ENCODE results near the gene PHF21B.

Gene PHF21B

GRCh38 chr22:44955102-44955501 is 54.7 kb downstream of the PHF21B start:
- DNase-seq: no peak

- no peak for DNase-seq
These were observed 55.7 kb downstream of the PHF21B start for GRCh38 chr22:44954149-44954548.

DNA sequence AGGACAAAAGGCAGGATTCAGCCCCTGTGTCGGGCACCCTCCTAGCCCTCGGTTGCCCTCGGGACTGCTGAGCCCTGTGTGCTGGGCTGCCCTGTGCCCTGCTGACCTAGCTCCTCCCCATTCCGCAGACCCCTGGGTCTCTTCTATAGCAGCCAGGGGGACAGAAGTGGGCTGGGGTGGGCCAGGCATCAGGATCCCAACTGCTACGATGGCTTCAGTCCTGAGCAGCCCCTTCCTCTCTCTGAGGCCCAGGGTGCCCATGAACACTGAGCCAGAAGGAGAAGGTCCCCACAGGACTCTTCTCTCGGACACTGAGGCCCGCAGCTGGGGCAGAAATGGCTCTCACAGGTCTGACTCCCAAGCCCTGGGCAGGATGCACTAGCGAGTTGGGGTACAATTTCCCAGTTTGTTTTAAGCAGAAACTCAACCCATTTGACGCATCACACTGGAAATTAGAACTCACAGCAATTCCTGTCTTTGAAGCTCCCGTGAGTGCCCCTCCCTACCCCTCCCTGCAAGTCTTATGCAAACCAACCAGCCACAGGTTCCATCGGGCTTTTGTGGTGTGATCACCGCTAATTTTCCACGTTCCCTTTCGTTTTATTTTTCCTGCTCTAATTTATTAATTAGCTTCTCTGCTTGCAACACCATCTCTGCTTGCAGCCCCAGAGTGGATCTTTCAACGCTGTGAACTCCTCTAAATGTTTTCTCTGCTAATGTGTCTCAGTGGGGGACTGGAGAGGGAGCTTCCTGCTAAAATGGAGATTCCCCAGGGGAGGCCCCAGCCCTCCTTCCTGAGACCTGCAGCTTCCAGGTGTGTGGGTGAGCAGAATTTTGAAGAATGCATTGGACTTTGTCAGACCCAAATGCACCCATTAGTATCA is 56.7 kb downstream of the PHF21B start:
- DNase-seq: no peak

GRCh38 chr22:44951510-44951816 is 58.3 kb downstream of the PHF21B start:
- no peak for DNase-seq

GRCh38 chr22:44950806-44951509 is 58.8 kb downstream of the PHF21B start:
- DNase-seq: no peak

- DNase-seq: no peak
These were observed 62.0 kb downstream of the PHF21B start for GRCh38 chr22:44947846-44948245.

GRCh38 chr22:44947049-44947448 is 62.8 kb downstream of the PHF21B start:
- DNase-seq: no peak

DNA sequence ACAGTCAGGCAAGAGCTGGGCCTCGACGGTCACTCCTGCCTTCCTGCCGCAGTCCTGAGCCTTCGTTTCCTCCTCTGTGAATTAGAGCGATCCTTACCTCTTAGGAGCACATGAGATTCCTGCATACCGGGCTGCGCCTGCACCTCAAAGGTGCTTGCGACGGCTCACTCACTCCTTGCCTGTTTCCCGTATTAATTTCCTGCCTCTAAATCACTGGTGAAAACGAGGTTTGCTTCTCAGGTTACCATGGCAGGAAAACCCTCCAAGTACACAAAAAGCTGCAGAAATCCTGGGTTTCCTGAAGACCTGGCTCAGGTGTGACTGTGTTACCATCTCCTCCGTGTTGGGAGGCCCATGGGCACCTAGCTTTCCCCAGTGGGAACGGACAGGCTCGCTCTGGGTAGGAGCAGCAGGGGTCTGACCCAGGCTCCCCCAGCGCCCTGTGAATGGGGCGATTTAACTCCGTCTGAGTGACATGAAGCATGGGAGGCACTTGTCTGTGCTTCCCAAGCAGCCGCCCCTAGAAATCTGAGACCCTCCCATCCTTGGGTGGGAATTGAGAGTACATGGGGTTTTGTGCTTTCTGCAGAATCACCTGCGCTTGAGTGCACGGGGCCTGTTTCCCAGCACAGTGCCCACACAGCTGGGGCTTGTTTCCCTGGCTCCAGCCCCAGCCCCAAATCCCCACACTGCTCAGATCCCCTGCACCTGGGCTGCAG is 64.8 kb downstream of the PHF21B start:
- no peak for DNase-seq

- no peak for DNase-seq
These were observed 66.0 kb downstream of the PHF21B start for GRCh38 chr22:44943701-44944324.

DNA sequence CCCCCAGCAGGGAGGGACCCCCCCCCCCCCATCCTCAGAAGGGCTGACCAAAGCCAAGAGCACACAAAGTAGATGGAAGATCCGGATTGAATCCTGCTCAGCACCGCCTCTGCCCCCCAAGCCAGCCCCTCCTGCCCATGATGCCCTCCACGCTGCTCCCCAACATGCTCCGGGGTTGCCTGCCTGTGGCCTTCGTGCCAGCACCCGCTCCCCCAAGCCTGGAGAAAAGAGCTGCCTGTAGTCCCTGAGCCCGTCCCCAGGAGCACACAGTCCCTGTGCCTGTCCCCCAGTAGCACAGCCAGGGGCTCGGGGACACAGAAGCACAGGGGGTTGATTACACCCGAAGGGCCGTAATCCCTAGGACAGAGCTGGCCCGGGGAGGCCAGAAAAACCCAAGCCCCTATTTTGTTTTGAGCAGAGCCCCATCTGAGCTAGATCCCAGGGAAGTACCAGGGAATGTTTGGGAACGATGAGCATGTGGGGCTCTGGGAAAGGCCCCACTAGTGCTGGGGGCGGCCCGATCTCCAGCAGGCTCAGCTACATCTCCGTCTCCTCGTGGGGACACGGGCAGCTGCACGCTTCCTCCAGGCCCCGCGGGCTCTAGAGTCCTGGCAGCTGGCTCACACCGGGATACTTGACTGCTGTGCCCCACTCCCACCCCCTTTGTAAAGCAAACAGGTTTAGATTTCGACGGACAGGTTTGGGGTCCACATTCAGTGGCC is 66.7 kb downstream of the PHF21B start:
- no peak for DNase-seq

GRCh38 chr22:44942056-44942455 is 67.7 kb downstream of the PHF21B start:
- DNase-seq: no peak

DNA sequence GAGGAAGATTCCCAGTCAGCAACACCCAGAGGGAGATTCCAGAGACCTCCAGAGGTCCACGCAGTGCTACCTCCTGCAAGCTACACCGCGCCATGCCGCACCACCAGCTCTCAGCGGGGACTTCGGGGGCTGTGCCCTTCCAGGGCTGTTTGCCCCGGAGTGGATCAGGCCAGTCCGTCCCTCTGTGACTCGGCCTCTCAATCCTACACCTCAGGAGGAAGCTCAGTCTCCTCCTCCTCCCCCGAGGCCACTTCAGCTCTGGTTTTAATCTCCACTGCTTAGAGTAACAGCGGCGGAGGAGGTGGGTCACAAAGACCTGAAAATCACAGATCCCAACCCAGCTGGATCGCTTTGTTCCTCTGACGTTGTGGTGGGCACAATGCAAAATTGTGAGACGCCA is 68.6 kb downstream of the PHF21B start:
- no peak for DNase-seq

DNA sequence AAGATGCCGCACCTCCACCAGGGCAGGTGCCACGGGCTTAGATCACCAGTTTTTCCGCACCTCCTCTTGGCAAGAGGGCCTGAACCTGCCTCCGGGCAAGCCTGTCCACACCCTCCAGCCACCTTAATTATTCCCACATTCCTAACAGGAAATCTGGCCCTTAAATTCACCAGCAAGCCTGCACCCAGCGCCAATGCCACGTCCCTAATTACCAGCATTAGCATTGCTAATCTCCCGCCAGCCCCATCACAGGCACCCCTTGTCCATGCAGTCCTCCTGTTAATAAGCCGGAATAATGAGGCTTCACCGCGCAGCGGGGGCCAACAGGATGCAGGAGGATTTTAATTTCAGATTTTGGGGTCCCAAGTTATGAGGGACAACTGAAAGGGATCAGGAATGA is 69.7 kb downstream of the PHF21B start:
- DNase-seq: no peak

DNA sequence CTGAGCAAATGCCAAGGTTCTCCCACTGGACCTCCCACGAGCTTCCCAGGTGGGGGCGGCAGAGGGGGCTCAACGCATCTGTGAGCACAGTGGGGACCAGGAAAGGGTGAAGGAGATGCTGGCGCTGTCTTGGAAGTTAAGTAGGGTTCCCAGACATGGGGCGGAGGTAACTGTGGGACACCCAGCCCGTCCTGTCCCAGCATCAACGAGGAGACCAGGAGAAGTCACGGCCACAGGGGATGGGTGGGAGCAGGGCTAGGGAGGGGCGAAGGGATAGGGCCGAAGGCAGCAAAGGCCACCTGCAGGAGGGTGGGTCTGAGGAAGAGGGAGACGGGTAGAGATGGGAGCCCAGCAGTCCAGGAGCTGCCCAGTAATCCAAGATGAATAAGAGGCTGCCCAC is 70.4 kb downstream of the PHF21B start:
- DNase-seq: no peak

DNA sequence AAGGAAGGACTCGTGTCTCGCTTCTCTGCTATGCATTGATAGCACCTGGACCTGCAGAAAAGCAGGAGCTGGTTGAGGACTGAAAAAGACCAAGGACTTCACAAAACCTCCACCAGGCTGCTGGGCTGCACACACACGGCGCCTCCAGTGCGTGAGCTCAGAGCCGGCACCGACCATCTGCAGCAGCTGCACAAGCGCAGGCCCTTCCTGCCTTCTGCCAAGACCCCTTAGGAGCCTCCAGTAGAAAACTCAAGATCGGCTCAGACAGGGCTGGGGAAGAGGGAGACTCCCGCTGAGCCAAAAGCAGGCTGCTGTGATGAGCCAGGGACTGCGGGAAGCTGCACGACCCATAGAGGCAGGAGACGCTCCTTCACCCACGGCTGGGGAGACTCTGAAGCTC is 70.9 kb downstream of the PHF21B start:
- DNase-seq: no peak

- no peak for DNase-seq
These were observed 72.6 kb downstream of the PHF21B start for GRCh38 chr22:44937216-44937615.

- DNase-seq: no peak
These were observed 73.6 kb downstream of the PHF21B start for GRCh38 chr22:44936201-44936600.

- no peak for DNase-seq
These were observed 74.1 kb downstream of the PHF21B start for GRCh38 chr22:44935724-44936123.

GRCh38 chr22:44934454-44934735 is 75.4 kb downstream of the PHF21B start:
- DNase-seq: no peak

DNA sequence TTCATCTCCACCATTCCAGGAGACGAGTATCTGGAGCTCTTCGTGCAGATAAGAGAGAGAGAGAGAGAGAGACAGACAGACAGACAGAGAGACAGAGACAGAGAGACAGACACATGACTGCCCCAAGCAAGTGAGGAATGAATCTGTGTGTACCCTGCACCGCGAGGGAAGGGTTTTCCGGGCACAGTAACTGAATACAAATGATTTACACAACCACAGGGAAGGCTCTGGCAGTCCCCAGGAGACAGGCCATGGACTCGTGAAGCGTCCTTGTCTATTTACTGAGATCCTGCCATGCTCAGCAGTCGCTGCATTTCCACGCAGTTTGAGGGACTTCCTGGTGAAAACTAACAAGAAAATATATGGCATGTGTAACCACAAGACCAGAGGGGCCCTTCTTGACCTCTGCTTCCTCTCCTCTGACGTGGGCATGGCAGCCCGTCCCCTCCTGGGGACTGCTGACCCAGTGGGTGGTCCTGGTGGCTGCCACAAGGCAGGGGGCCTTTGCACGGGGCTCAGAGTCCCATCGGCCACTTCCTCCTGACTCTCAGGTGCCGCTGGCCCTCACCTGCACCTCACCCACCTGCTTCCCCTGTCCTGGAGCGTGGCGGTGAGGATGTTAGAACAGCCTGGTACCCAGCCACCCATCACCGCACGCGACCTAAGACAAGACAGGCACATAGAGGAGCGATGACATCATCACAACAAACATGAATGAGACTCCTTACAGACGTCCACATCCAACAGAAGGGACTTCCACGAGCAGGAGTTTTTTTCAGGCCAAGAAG is 75.9 kb downstream of the PHF21B start:
- DNase-seq: no peak

- no peak for DNase-seq
These were observed 77.3 kb downstream of the PHF21B start for GRCh38 chr22:44932493-44932892.

DNA sequence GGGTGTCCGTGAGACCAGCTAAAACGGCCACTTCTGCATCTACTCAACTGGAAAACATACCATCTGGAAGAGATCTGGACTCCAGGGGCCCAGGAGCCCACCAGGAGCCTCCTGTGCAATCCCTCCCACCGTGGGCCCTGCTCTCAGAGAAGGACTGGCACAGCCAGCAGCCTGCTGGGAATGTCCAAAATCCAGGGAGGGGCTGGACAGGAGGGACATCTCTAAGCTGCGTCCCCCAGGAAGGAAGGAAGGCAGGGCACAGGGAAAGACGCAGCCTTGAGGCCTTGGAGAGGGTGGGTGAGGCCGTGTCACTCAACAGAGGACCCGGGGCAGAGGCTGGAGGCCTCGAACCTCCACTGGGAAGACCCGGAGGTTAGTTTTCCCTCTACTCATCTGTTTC is 78.0 kb downstream of the PHF21B start:
- no peak for DNase-seq

Data from T-helper 9 cell (primary cell).